WTC11 (cell line): ENCODE data around the gene C4orf50. TPM values are rescaled to one million over a fixed set of nuclear protein-coding genes. Genes with fewer than 3 reads are reported as not detected.

ENCODE experiments used
- ATAC-seq: fragments of 200-7000 bp; cut with Tn5 transposase; 2 replicates; pipeline ENCODE4 v1.10.0; 2021; ENCODE audit warnings: mild to moderate bottlenecking, moderate library complexity
- CTCF ChIA-PET: fragments of 300-600 bp; sonication (Branson Sonifier 250); formaldehyde crosslinking; loops from one replicate; lab custom pipeline; 2021; ENCODE audit warnings: antibody characterized with exemption; lab: Charles Lee
- POLR2A ChIA-PET: fragments of 350-600 bp; sonication (Branson Sonifier 250); formaldehyde crosslinking; loops from one replicate; lab custom pipeline; 2021; ENCODE audit warnings: antibody characterized with exemption; lab: Charles Lee
- DNase-seq: peaks from one replicate; pipeline ENCODE4 v3.0.0; 2021; ENCODE audit warnings: low spot score
- H3K27ac Mint-ChIP-seq: 2 replicates; pipeline ENCODE4 v1.8.0; 2021; ENCODE audit warnings: mixed read lengths
- H3K27me3 Mint-ChIP-seq: 2 replicates; pipeline ENCODE4 v1.8.0; 2021; ENCODE audit warnings: low read depth, mild to moderate bottlenecking, moderate library complexity, mixed read lengths
- H3K36me3 Mint-ChIP-seq: 2 replicates; pipeline ENCODE4 v1.8.0; 2021; ENCODE audit warnings: mixed read lengths
- H3K4me1 Mint-ChIP-seq: 2 replicates; pipeline ENCODE4 v1.8.0; 2022; ENCODE audit warnings: mixed read lengths
- H3K4me3 Mint-ChIP-seq: 2 replicates; pipeline ENCODE4 v1.8.0; 2021; ENCODE audit warnings: mild to moderate bottlenecking, moderate library complexity, mixed read lengths
- H3K9me3 Mint-ChIP-seq: 2 replicates; pipeline ENCODE4 v1.8.0; 2021; ENCODE audit warnings: mixed read lengths
- ARID4B ChIP-seq: sonication (generic); formaldehyde crosslinking; IDR thresholded peaks from 2 replicates; pipeline ENCODE4 v1.8.0; 2023; ENCODE audit warnings: missing genetic modification reagents, mild to moderate bottlenecking, borderline replicate concordance
- ATF2 ChIP-seq: sonication (generic); formaldehyde crosslinking; IDR thresholded peaks from 2 replicates; pipeline ENCODE4 v1.8.1; 2022; ENCODE audit warnings: low read depth, missing genetic modification reagents, borderline replicate concordance
- CBFB ChIP-seq: sonication (generic); formaldehyde crosslinking; IDR thresholded peaks from 2 replicates; pipeline ENCODE4 v1.8.1; 2022; ENCODE audit warnings: mild to moderate bottlenecking, low read depth, missing genetic modification reagents
- CTCF ChIP-seq: fragments of 200-600 bp; IDR thresholded peaks from 2 replicates; pipeline ENCODE4 v1.8.0; 2022; ENCODE audit warnings: antibody characterized with exemption
- EMX1 ChIP-seq: fragments of 250-450 bp; sonication (Bioruptor Pico); IDR thresholded peaks from 2 replicates; pipeline ENCODE4 v1.8.0; 2021; ENCODE audit warnings: mild to moderate bottlenecking
- FOXJ3 ChIP-seq: sonication (generic); formaldehyde crosslinking; IDR thresholded peaks from 2 replicates; pipeline ENCODE4 v1.9.0; 2021; ENCODE audit warnings: missing genetic modification reagents, mild to moderate bottlenecking, borderline replicate concordance
- FOXP1 ChIP-seq: sonication (generic); formaldehyde crosslinking; IDR thresholded peaks from 2 replicates; pipeline ENCODE4 v1.8.0; 2022; ENCODE audit warnings: missing genetic modification reagents, mild to moderate bottlenecking, moderate library complexity, borderline replicate concordance
- FOXP4 ChIP-seq: sonication (generic); formaldehyde crosslinking; IDR thresholded peaks from 2 replicates; pipeline ENCODE4 v1.8.0; 2022; ENCODE audit warnings: mild to moderate bottlenecking, missing genetic modification reagents
- HMGXB4 ChIP-seq: sonication (generic); formaldehyde crosslinking; IDR thresholded peaks from 2 replicates; pipeline ENCODE4 v1.8.1; 2023; ENCODE audit warnings: mild to moderate bottlenecking, moderate library complexity, missing genetic modification reagents
- KAT7 ChIP-seq: sonication (generic); formaldehyde crosslinking; IDR thresholded peaks from 2 replicates; pipeline ENCODE4 v1.8.1; 2023; ENCODE audit warnings: missing genetic modification reagents, mild to moderate bottlenecking, borderline replicate concordance
- MAX ChIP-seq: sonication (generic); formaldehyde crosslinking; IDR thresholded peaks from 2 replicates; pipeline ENCODE4 v1.8.0; 2022; ENCODE audit warnings: mild to moderate bottlenecking, missing genetic modification reagents
- NFE2L1 ChIP-seq: sonication (generic); formaldehyde crosslinking; IDR thresholded peaks from 2 replicates; pipeline ENCODE4 v1.8.1; 2023; ENCODE audit warnings: missing genetic modification reagents
- RORB ChIP-seq: fragments of 250-450 bp; sonication (Bioruptor Pico); IDR thresholded peaks from 2 replicates; pipeline ENCODE4 v1.9.0; 2021; ENCODE audit warnings: mild to moderate bottlenecking
- TCF7 ChIP-seq: sonication (generic); formaldehyde crosslinking; IDR thresholded peaks from 2 replicates; pipeline ENCODE4 v1.8.0; 2022; ENCODE audit warnings: mild to moderate bottlenecking, low read depth, missing genetic modification reagents, moderate library complexity
- TEAD1 ChIP-seq: sonication (generic); formaldehyde crosslinking; IDR thresholded peaks from 2 replicates; pipeline ENCODE4 v1.8.0; 2022; ENCODE audit warnings: mild to moderate bottlenecking, missing genetic modification reagents
- TEAD4 ChIP-seq: sonication (generic); formaldehyde crosslinking; IDR thresholded peaks from 2 replicates; pipeline ENCODE4 v1.8.0; 2022; ENCODE audit warnings: mild to moderate bottlenecking, missing genetic modification reagents
- ZNF219 ChIP-seq: sonication (generic); formaldehyde crosslinking; IDR thresholded peaks from 2 replicates; pipeline ENCODE4 v1.8.0; 2023; ENCODE audit warnings: missing genetic modification reagents, mild to moderate bottlenecking, borderline replicate concordance
- ZNF512 ChIP-seq: sonication (generic); formaldehyde crosslinking; IDR thresholded peaks from 2 replicates; pipeline ENCODE4 v1.8.1; 2022; ENCODE audit warnings: missing genetic modification reagents, borderline replicate concordance
- total RNA-seq: library from RNA; stranded (reverse); gene quantifications from 3 replicates; pipeline ENCODE4 v1.2.3, GENCODE V29; 2021

The C4orf50 gene
- total RNA-seq, 1 experiment from 2014 or later, result 0.17 TPM

- ATAC-seq, result peak; percentile 52
- Mint-ChIP-seq H3K27ac (no peak within 1 kb of the TSS), H3K4me3 (peak within 1 kb of the TSS; percentile 73), H3K36me3 (peaks cover 8% of the 10 kb centered on the region), H3K9me3 (peaks cover 12% of the 10 kb centered on the region), H3K27me3 (peaks cover 85% of the 10 kb centered on the region), H3K4me1 (peaks cover 46% of the 10 kb centered on the region)
- DNase-seq, result peak; percentile 81
- TF ChIP-seq TEAD4 (CRISPR knock-in tag) (no peak), MAX (peak; percentile 21; the same call in 1 of the 2 replicates), KAT7 (CRISPR knock-in tag) (no peak; the same call in 1 of the 2 replicates), NFE2L1 (CRISPR knock-in tag) (0 out of 2 replicates have a peak, but pooled peaks have one; percentile 17), CBFB (no peak), FOXP4 (CRISPR knock-in tag) (0 out of 2 replicates have a peak, but pooled peaks have one; percentile 11)
- CTCF ChIA-PET, result interaction anchor here (0.7 to 2.1 kb wide), 8 partner anchors 10 to 140 kb away, joined by 3 to 13 read pairs (median 6); no protein-coding TSS in a partner anchor
- POLR2A ChIA-PET, result no interaction called here
These were observed 125.1 kb downstream of the C4orf50 start, which contains the start of gene CRMP1 for GRCh38 chr4:5893004-5893580. Gene CRMP1, minus strand, starts transcription at chr4:5893086. Its CDS starts 117 bp downstream, at chr4:5892969.

GRCh38 chr4:5892323-5893003 is 125.8 kb downstream of the C4orf50 start:
- ATAC-seq (peak; percentile 0; the same call in 1 of the 2 replicates), DNase-seq (no peak)
- Mint-ChIP-seq H3K4me1 (peaks cover 46% of the 10 kb centered on the region), H3K4me3 (peak overlapping the region; percentile 73), H3K9me3 (peaks cover 10% of the 10 kb centered on the region), H3K27me3 (peaks cover 78% of the 10 kb centered on the region), H3K36me3 (peaks cover 8% of the 10 kb centered on the region), H3K27ac (no peak overlapping the region)
- ChIA-PET POLR2A (interaction anchor here (2.2 kb wide), 1 partner anchor 11 kb away, joined by 8 read pairs; no protein-coding TSS in a partner anchor), CTCF (interaction anchor here (0.7 to 2.1 kb wide), 12 partner anchors 11 to 654 kb away, joined by 3 to 13 read pairs (median 6); no protein-coding TSS in a partner anchor)
- TF ChIP-seq ARID4B (CRISPR knock-in tag) (no peak), CTCF (no peak), HMGXB4 (CRISPR knock-in tag) (no peak), EMX1 (CRISPR knock-in tag) (no peak), TEAD1 (CRISPR knock-in tag) (peak; percentile 54), FOXJ3 (CRISPR knock-in tag) (no peak), MAX (no peak), FOXP1 (CRISPR knock-in tag) (peak; percentile 80; the same call in 1 of the 2 replicates), RORB (CRISPR knock-in tag) (no peak), ZNF219 (0 out of 2 replicates have a peak, but pooled peaks have one; percentile 46), ZNF512 (CRISPR knock-in tag) (no peak), TCF7 (CRISPR knock-in tag) (0 out of 2 replicates have a peak, but pooled peaks have one; percentile 56), ATF2 (CRISPR knock-in tag) (no peak)
